SU-DHL-6 (cell line): Measurements from ENCODE around the gene LRRTM4.

Experiments
- H2AFZ ChIP-seq: fragments of 200-600 bp; sonication (generic); 2 replicates; pipeline ENCODE4 v1.6.1; 2014; ENCODE audit warnings: low read depth, mild to moderate bottlenecking, moderate library complexity, mixed read lengths, antibody characterized with exemption, low read length; ENCODE audit not compliant: severe bottlenecking
- H3F3A ChIP-seq: fragments of 200-600 bp; shearing (Covaris generic); 2 replicates; pipeline ENCODE4 v1.6.0; 2016; ENCODE audit warnings: antibody characterized with exemption, mild to moderate bottlenecking; ENCODE audit not compliant: insufficient read depth
- H3K27ac ChIP-seq: fragments of 200-600 bp; sonication (generic); 2 replicates; pipeline ENCODE4 v1.5.1; 2016; ENCODE audit warnings: low read depth, mild to moderate bottlenecking, low read length, moderate library complexity, mixed read lengths
- H3K27me3 ChIP-seq: fragments of 200-600 bp; sonication (generic), shearing (Covaris generic); 2 replicates; pipeline ENCODE4 v1.6.0; 2014; ENCODE audit warnings: mild to moderate bottlenecking, low read length
- H3K36me3 ChIP-seq: fragments of 200-600 bp; sonication (generic); 2 replicates; pipeline ENCODE4 v1.6.1; 2014; ENCODE audit warnings: mild to moderate bottlenecking, low read length, mixed read lengths
- H3K4me2 ChIP-seq: fragments of 300-600, 200-600 bp; shearing (Covaris generic), sonication (generic); 2 replicates; pipeline ENCODE4 v1.6.0; 2014; ENCODE audit warnings: low read length, low read depth, mild to moderate bottlenecking; ENCODE audit not compliant: poor library complexity, severe bottlenecking
- H3K4me3 ChIP-seq: fragments of 200-600 bp; sonication (generic); 2 replicates; pipeline ENCODE4 v1.5.1; 2014; ENCODE audit warnings: antibody characterized with exemption, low read length, mild to moderate bottlenecking, mixed read lengths; ENCODE audit not compliant: insufficient read depth, poor library complexity, severe bottlenecking
- H3K79me2 ChIP-seq: fragments of 200-600 bp; sonication (generic); 2 replicates; pipeline ENCODE4 v1.6.1; 2014; ENCODE audit warnings: mild to moderate bottlenecking, low read length, moderate library complexity; ENCODE audit not compliant: insufficient read depth
- H3K9ac ChIP-seq: fragments of 200-600 bp; sonication (generic); 2 replicates; pipeline ENCODE4 v1.7.0; 2014; ENCODE audit warnings: mild to moderate bottlenecking, low read length
- H3K9me2 ChIP-seq: fragments of 200-600 bp; sonication (generic); replicated peaks from 2 replicates; pipeline ENCODE4 v1.6.1; 2014; ENCODE audit warnings: low read length; ENCODE audit not compliant: insufficient read depth
- H3K9me3 ChIP-seq: fragments of 200-600 bp; sonication (generic); 2 replicates; pipeline ENCODE4 v1.6.1; 2014; ENCODE audit warnings: low read length, mixed read lengths; ENCODE audit not compliant: insufficient read depth
- H4K20me1 ChIP-seq: fragments of 200-600 bp; sonication (generic); 2 replicates; pipeline ENCODE4 v1.6.1; 2014; ENCODE audit warnings: low read depth, mild to moderate bottlenecking, antibody characterized with exemption, low read length, moderate library complexity, mixed read lengths
- CTCF ChIP-seq: fragments of 200-600 bp; sonication (generic); IDR thresholded peaks from one replicate; pipeline ENCODE4 v1.5.1; 2017; ENCODE audit warnings: antibody characterized with exemption, mild to moderate bottlenecking, low read length, moderate library complexity; ENCODE audit not compliant: insufficient read depth, poor library complexity, severe bottlenecking
- EZH2phosphoT487 ChIP-seq: fragments of 200-600 bp; sonication (generic), shearing (Covaris generic); conservative IDR thresholded peaks from 2 replicates; pipeline ENCODE4 v1.6.1; 2018; ENCODE audit warnings: mild to moderate bottlenecking, antibody characterized with exemption, low read length, moderate library complexity, mixed read lengths

The LRRTM4 gene

GRCh38 chr2:77207331-77207730 lies 314.8 kb downstream of the LRRTM4 start:
- no peak overlapping the region for H2AFZ ChIP-seq
- H3K4me3 ChIP-seq = no peak overlapping the region
- H3K36me3 ChIP-seq = no peaks in the 10 kb centered on the region
- H3K9ac ChIP-seq = no peak overlapping the region
- TF ChIP-seq CTCF = no peak
- TF ChIP-seq EZH2phosphoT487 = no peak
- no peak overlapping the region for H3K4me2 ChIP-seq
- no peaks in the 10 kb centered on the region for H3K27me3 ChIP-seq
- H3K79me2 ChIP-seq = no peaks in the 10 kb centered on the region
- H3K27ac ChIP-seq = no peak overlapping the region
- no peaks in the 10 kb centered on the region for H3K9me2 ChIP-seq
- H3F3A ChIP-seq = no peaks in the 10 kb centered on the region
- H4K20me1 ChIP-seq = no peaks in the 10 kb centered on the region
- H3K9me3 ChIP-seq = no peaks in the 10 kb centered on the region

GRCh38 chr2:77201755-77202154 lies 320.4 kb downstream of the LRRTM4 start:
- no peak overlapping the region for H3K27ac ChIP-seq
- TF ChIP-seq EZH2phosphoT487 (no peak), CTCF (no peak)
- H3F3A ChIP-seq = no peaks in the 10 kb centered on the region

GRCh38 chr2:77199411-77199810 lies 322.8 kb downstream of the LRRTM4 start:
- H3K27me3 ChIP-seq = no peaks in the 10 kb centered on the region
- no peak overlapping the region for H2AFZ ChIP-seq
- H3K79me2 ChIP-seq = no peaks in the 10 kb centered on the region
- H3K4me2 ChIP-seq = no peak overlapping the region
- TF ChIP-seq EZH2phosphoT487 = no peak
- TF ChIP-seq CTCF = no peak
- no peaks in the 10 kb centered on the region for H3K9me2 ChIP-seq
- no peaks in the 10 kb centered on the region for H4K20me1 ChIP-seq
- H3K4me3 ChIP-seq = no peak overlapping the region
- no peaks in the 10 kb centered on the region for H3K9me3 ChIP-seq
- H3K36me3 ChIP-seq = no peaks in the 10 kb centered on the region
- H3K27ac ChIP-seq = no peak overlapping the region
- no peaks in the 10 kb centered on the region for H3F3A ChIP-seq
- H3K9ac ChIP-seq = no peak overlapping the region

More at GRCh38 chr2:77201755-77202154, 320.4 kb downstream of the LRRTM4 start:
- Histone ChIP-seq H3K79me2 (no peaks in the 10 kb centered on the region), H4K20me1 (no peaks in the 10 kb centered on the region), H3K9me2 (no peaks in the 10 kb centered on the region), H3K27me3 (no peaks in the 10 kb centered on the region), H3K9me3 (no peaks in the 10 kb centered on the region), H3K4me2 (no peak overlapping the region), H3K36me3 (no peaks in the 10 kb centered on the region), H3K9ac (no peak overlapping the region), H2AFZ (no peak overlapping the region), H3K4me3 (no peak overlapping the region)
